HepG2 (cell line): ENCODE data around the gene TFEB. TPM values are rescaled to one million over a fixed set of nuclear protein-coding genes. Genes with fewer than 3 reads are reported as not detected.

Source experiments
- ATRX ChIP-seq: sonication (generic); formaldehyde crosslinking; IDR thresholded peaks from 2 replicates; pipeline ENCODE4 v1.4.0; 2020; ENCODE audit warnings: missing genetic modification reagents, borderline replicate concordance
- CHCHD3 ChIP-seq: sonication (generic); formaldehyde crosslinking; IDR thresholded peaks from 2 replicates; pipeline ENCODE4 v1.8.0; 2022; ENCODE audit warnings: mild to moderate bottlenecking, missing genetic modification reagents, moderate library complexity
- DNMT3B ChIP-seq: conservative IDR thresholded peaks from 2 replicates; pipeline ENCODE4 v1.6.1; 2016; ENCODE audit warnings: missing biosample characterization, control low read depth
- ERF ChIP-seq: IDR thresholded peaks from 2 replicates; pipeline ENCODE4 v1.6.1; 2018; ENCODE audit warnings: missing biosample characterization, missing genetic modification reagents
- GFI1 ChIP-seq: sonication (generic); formaldehyde crosslinking; IDR thresholded peaks from 2 replicates; pipeline ENCODE4 v1.5.0; 2020; ENCODE audit warnings: missing genetic modification reagents, mild to moderate bottlenecking, borderline replicate concordance
- GMEB2 ChIP-seq: IDR thresholded peaks from 2 replicates; pipeline ENCODE4 v1.6.1; 2016; ENCODE audit warnings: missing biosample characterization, missing genetic modification reagents, low read depth
- GZF1 ChIP-seq: sonication (generic); formaldehyde crosslinking; IDR thresholded peaks from 2 replicates; pipeline ENCODE4 v1.5.1; 2020; ENCODE audit warnings: mild to moderate bottlenecking, missing genetic modification reagents
- KDM1A ChIP-seq: IDR thresholded peaks from 2 replicates; pipeline ENCODE4 v1.6.1; 2016; ENCODE audit warnings: missing compliant biosample characterization
- KIAA2018 ChIP-seq: sonication (generic); formaldehyde crosslinking; IDR thresholded peaks from 2 replicates; pipeline ENCODE4 v1.5.0; 2020; ENCODE audit warnings: mild to moderate bottlenecking, missing genetic modification reagents, borderline replicate concordance
- MED13 ChIP-seq: sonication (generic); formaldehyde crosslinking; IDR thresholded peaks from 2 replicates; pipeline ENCODE4 v1.5.0; 2020; ENCODE audit warnings: missing genetic modification reagents
- RNF2 ChIP-seq: fragments of 450-650 bp; conservative IDR thresholded peaks from 2 replicates; pipeline ENCODE4 v1.6.1; 2016; ENCODE audit warnings: low read depth
- TOPORS ChIP-seq: sonication (generic); formaldehyde crosslinking; IDR thresholded peaks from 2 replicates; pipeline ENCODE4 v1.8.0; 2023; ENCODE audit warnings: mild to moderate bottlenecking, missing genetic modification reagents
- ZBTB39 ChIP-seq: sonication (generic); formaldehyde crosslinking; IDR thresholded peaks from 2 replicates; pipeline ENCODE4 v1.5.0; 2020; ENCODE audit warnings: missing genetic modification reagents
- ZFP90 ChIP-seq: sonication (generic); formaldehyde crosslinking; IDR thresholded peaks from 2 replicates; pipeline ENCODE4 v1.8.0; 2022; ENCODE audit warnings: missing genetic modification reagents, mild to moderate bottlenecking, inconsistent platforms, borderline replicate concordance
- ZMYM4 ChIP-seq: sonication (generic); formaldehyde crosslinking; IDR thresholded peaks from 2 replicates; pipeline ENCODE4 v1.8.1; 2023; ENCODE audit warnings: mild to moderate bottlenecking, missing genetic modification reagents
- ZNF207 ChIP-seq: fragments of 450-650 bp; IDR thresholded peaks from 2 replicates; pipeline ENCODE4 v1.6.1; 2016; ENCODE audit warnings: antibody characterized with exemption, borderline replicate concordance
- ZNF781 ChIP-seq: sonication (generic); formaldehyde crosslinking; IDR thresholded peaks from 2 replicates; pipeline ENCODE4 v1.5.1; 2020; ENCODE audit warnings: borderline replicate concordance, mild to moderate bottlenecking, missing genetic modification reagents; ENCODE audit errors: not compliant biosample characterization
- ZNF839 ChIP-seq: sonication (generic); formaldehyde crosslinking; IDR thresholded peaks from 2 replicates; pipeline ENCODE4 v1.4.0; 2020; ENCODE audit warnings: missing genetic modification reagents, mild to moderate bottlenecking, borderline replicate concordance
- polyA plus RNA-seq, 8 experiments: library from polyadenylated mRNA; depleted of rRNA in 3 of 8; stranded (reverse) in 7 of 8; unstranded in 1 of 8; fragments of >200 nt; fragmentation: Illumina TruSeq in 4 of 8; extraction: Trizol in 4 of 8; gene quantifications; 2 replicates each; pipeline versions ENCODE4 v1.2.1 to v1.2.3, GENCODE V29; 2011 to 2016; ENCODE audit warnings: low read depth in 4 of 8, missing spikeins in 1 of 8, mixed read lengths in 1 of 8; ENCODE audit not compliant: insufficient read depth in 1 of 8
- total RNA-seq, 5 experiments: library from RNA; depleted of rRNA; stranded (reverse); fragments of >200 nt; fragmentation: Illumina TruSeq; extraction: Trizol; gene quantifications; 2 replicates each; pipeline ENCODE4 v1.2.3, GENCODE V29; 2016; ENCODE audit warnings: low read depth in 1 of 5

The TFEB gene
- total and polyA plus RNA-seq, 2 of the 13 experiments (the other 11 are each of a cell fraction or from before 2014, with no cell fraction given): 13.3 to 18.7 TPM

- TF ChIP-seq KIAA2018 (CRISPR knock-in tag) (no peak), ATRX (CRISPR knock-in tag) (no peak), ZNF207 (no peak), GFI1 (CRISPR knock-in tag) (peak; percentile 80), RNF2 (no peak), GMEB2 (CRISPR knock-in tag) (no peak), MED13 (CRISPR knock-in tag) (peak; percentile 98), GZF1 (CRISPR knock-in tag) (no peak), ZBTB39 (no peak), KDM1A (CRISPR knock-in tag) (no peak; the same call in 1 of the 2 replicates), ZFP90 (CRISPR knock-in tag) (peak; percentile 71; the same call in 1 of the 2 replicates), ZMYM4 (no peak; the same call in 1 of the 2 replicates), TOPORS (peak; percentile 62; the same call in 1 of the 2 replicates), ZNF839 (CRISPR knock-in tag) (no peak), ZNF781 (CRISPR knock-in tag) (no peak), ERF (peak; percentile 38), DNMT3B (peak; percentile 91), CHCHD3 (CRISPR knock-in tag) (0 out of 2 replicates have a peak, but pooled peaks have one; percentile 73)
These were observed 12.1 kb upstream of the TFEB start, which contains the start of gene PGC (continued) for GRCh38 chr6:41747256-41748101.
